Glomerular visceral epithelial cell (primary cell): Measurements from ENCODE around the gene RNF214.

Experiments
- DNase-seq: peaks from one replicate; pipeline ENCODE4 v3.0.0-alpha.2; 2016; ENCODE audit errors: extremely low spot score

The RNF214 gene

GRCh38 chr11:117214404-117215110 is 17.9 kb upstream of the RNF214 start:
- DNase-seq = no peak

DNA sequence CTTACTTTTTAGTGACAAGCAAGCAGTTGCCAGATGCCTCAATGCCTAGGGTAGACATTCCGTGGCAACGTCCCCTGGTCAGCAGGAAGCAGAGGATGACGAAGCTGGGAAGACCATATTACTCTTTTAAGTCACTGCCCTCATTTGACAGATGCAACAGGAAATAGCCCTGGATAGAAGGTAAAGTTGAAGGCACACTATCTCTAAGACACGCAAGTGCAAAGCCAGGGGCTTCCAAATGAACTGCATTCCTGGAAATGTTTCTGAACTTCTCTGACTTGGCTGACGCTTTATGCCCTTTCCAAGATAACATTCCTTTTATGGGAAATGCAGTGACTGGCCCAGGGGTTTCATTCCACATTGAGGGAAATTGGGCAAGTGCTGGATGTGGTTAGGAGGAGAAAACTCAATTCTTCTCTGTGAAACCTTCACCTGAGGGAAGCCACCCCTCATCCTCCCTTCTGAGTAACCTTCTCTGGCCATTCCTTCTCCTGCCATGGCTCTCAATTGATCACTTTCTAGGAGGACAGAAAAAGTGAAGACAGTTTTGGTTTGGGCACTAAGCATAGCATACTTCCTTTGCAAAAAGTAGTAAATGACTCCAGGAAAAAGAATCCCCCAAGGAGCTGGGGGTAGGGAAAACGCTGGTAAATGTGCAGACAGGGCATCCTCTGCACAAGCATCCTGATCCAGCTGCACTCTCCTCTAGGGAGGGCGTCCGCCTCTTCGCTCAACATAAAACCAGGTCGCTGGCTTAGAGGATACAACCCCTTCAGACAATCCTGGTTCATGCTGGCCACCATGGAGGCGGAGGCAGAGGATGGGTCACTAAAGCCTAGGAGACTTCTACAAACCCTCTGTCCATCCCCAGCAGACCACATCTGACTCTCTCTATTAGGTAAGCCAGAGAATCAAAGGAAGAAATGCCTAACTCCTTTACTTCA is 15.1 kb upstream of the RNF214 start:
- no peak for DNase-seq

DNA sequence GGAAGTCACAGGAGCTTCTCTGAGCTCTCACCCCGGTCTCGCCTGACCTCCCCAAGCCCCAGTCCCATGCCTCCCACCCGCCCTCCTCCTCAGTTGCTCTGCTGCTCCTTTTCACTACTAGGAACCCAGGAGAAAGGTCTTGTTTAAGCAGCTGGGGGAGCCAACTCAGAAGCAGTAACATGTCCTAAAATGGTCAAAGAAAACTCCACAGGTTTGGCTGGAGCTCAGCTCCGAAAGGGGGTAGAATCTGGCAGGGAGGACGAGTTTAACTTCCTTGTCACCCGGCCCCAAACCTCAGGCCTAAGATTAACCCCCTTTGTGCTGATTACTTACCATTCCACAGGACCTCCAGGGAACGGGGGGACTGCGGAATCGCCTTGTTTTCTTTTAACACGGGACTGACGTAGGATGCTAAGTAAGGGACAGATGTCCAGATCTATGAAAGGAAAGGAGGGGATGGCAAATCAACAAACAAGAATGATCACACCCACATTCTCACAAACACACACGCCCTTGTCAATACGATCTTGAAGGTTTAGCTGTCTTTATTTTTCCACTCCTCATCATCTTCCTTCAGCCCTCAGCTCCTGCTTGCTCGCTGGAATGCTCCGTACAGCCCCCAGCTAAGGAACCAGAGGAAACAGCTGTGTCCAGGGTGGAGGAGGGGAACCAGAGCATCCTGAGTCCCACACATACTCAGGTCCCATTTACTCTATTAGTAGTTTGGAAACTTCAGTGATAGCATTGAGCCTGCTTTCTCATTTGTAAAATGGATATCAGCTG is 14.1 kb upstream of the RNF214 start:
- no peak for DNase-seq

- DNase-seq = no peak
These were observed 13.5 kb upstream of the RNF214 start for GRCh38 chr11:117219001-117219400.

- DNase-seq = no peak
These were observed 13.0 kb upstream of the RNF214 start for GRCh38 chr11:117219455-117219854.

DNA sequence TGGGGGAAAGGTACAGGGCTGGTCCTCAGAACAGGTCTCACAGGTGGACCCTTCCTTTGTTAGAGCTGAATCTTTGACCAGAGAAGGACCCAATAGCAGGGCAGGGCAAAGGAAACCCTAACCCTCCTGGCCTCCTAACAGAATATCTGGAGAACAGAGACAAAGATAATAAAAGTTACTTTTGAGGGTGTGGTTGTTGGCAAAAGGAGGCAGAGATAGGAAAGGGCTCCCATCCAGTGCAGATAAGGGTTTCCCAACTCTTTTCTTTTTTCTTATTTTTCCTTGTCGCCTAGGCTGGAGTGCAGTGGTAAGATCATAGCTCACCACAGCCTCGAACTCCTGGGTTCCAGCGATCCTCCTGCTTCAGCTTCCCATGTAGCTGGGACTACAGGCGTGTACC is 12.5 kb upstream of the RNF214 start:
- DNase-seq = no peak

- no peak for DNase-seq
These were observed 11.9 kb upstream of the RNF214 start for GRCh38 chr11:117220568-117220967.

- no peak for DNase-seq
These were observed 11.3 kb upstream of the RNF214 start for GRCh38 chr11:117220999-117221774.

DNA sequence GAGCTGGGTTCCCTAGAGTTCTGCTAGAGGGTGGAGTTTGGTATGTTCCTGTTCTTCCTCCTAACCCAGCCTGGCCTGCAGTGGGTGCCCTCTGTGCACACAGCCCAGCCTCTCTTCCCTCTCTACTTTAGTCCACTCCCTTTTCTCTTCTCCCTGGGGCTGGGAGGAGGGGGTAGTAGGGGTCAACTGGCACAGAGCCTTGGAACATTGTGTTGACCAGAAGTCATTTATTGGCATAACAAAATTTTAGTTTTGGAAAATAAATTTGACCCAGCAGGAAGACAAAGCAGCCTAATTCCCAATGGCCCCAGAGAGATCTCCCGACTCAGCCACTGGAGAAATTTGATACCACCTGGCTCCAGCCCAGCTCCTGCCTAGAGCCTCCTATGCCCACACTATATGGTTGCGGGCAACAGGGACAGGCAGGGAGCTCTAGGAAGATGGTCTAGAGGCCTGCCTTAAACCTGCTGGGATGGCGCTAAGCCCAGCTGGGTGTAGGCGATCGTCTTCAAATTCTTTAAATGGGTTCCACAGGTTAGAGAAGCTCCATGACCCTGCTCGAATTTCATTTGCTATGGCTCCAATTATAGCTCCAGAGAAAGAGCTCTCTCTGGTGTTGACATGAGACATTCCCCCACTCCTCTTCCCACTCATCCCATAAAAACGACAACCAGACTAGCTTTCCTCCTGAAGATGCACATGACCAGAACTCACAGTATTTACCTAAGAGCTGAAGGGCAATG is 10.5 kb upstream of the RNF214 start:
- no peak for DNase-seq

DNA sequence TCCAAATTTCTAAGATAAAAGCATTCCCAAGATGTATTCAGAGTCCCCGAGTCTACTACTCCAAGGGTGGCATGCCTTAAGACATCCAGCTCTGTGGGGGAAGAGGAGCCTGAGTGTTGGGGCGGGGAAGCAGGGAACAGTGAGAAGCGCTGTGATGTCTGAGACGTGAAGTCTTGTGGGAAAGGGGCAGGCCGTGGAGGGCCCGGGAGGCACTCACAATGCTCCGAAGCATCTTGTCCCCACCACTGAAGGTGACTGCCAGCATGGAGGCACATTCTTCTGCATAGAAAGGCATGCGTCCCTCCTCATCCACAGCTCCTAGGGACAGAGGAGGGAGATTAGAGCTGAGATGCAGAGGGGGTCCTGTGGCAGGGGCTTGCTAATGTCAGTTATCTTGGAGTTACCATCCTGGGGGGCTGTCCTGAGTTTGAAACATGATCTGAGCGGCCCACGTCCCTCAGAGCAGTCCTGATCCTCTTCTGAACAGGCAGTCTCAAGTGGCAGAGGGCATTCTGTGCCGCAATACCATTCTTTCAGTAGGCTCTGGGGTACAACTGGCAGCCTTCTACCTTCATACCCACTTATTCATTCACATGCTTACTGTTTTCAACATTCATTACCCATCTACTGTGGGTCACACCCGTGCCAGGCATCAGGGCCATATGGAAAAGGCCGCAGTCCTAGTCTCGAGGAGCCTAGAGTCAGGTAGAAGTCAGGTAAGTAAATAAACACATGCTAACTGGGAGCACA is 9.3 kb upstream of the RNF214 start:
- no peak for DNase-seq

GRCh38 chr11:117223741-117224689 is 8.5 kb upstream of the RNF214 start:
- no peak for DNase-seq

DNA sequence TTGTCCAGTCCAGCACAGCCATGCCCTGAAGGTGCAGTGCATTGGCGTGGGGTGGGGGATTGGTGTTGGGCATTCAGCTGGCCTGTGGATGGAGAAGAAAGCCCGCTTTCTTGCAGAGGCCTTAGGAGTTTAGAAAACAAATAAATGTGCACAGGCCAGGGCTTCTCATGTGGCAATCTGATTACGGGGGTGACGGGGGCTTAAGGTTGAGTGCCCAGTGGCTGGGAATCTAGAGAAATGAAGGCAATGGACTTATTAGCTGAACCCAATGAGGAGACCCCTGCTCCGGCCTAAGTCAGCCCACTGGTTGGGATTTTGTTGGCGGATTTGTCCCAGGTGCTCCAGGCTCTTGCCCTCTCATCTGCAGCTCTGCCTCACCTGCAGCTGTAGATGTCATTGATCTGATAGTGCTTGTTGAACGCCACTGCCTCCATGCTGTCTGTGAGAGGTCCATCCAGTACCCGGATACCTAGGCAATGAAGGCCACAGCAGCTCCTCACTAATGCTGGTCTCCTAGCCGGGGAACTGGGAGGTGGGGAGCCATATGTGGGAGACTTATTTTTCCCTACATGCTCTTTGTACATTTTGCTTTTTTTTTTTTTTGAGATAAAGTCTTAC is 6.8 kb upstream of the RNF214 start:
- DNase-seq = no peak

- DNase-seq = peak; percentile 76
These were observed 5.8 kb upstream of the RNF214 start for GRCh38 chr11:117226388-117227385.

DNA sequence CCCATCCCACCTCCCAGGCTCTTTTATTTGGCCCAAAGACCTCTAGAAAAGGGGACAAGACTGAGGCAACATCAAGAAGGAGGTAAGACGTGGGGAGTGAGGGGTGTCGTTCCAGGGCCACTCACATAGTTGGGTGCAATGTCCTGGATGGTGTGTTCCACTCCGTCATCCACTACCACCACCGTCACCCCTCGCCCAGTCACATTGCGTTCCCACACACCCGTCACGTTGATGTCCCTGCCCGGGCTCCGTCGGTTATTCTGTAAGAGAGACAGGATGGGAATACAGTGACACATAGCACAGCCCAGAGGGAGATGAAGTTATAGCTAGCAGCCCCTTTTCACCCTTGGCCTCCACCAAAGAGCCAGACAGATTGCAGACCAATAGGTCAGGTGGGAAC is 4.4 kb upstream of the RNF214 start:
- DNase-seq = no peak

- DNase-seq = no peak
These were observed 3.1 kb upstream of the RNF214 start for GRCh38 chr11:117229411-117229810.

DNA sequence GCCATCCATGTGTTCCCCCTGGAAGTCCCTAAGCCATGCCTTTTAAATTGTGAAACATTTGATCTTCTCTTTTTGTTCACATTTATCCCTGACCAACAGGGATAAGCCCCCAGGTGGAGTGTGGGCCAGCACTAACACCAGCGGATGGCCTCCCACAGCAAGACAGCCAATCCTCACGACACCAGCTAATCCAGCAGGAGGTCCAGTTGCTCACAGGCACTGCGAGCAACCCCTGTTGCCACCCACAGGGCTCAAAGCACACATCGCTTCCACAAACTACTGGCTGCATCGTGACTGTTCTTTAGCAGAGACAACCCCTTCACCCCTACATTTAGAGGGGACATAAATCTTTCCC is 2.6 kb upstream of the RNF214 start:
- DNase-seq = no peak

- DNase-seq = no peak
These were observed 2.0 kb upstream of the RNF214 start for GRCh38 chr11:117230286-117230961.
